Esophagus squamous epithelium (tissue), 5 donors: ENCODE measurements around the gene THY1. TPM values are rescaled to one million over a fixed set of nuclear protein-coding genes. Genes with fewer than 3 reads are reported as not detected.

Experiments
- DNase-seq: peaks from one replicate; lab custom pipeline; 2025; lab: John Stamatoyannopoulos, UW
- H3K27ac ChIP-seq, 4 donors: fragments of 200-600 bp; sonication (generic); one replicate each; pipeline ENCODE4 v1.5.1; 2016 to 2019; ENCODE audit warnings: mild to moderate bottlenecking in 1 of 4
- H3K27me3 ChIP-seq, 4 donors: fragments of 200-600 bp; sonication (generic); 1 replicate in 3 of 4; 2 replicates in 1 of 4; pipeline versions ENCODE4 v1.5.1 to v1.6.0; 2017 to 2021; ENCODE audit warnings: antibody characterized with exemption in 1 of 4
- H3K36me3 ChIP-seq, 3 donors: fragments of 200-600 bp; sonication (generic); one replicate each; pipeline ENCODE4 v1.5.1; 2016 to 2019
- H3K4me1 ChIP-seq, 3 donors: fragments of 200-600 bp; sonication (generic); one replicate each; pipeline ENCODE4 v1.5.1; 2017 to 2019
- H3K4me3 ChIP-seq, 4 donors: fragments of 200-600 bp; sonication (generic); 1 replicate in 3 of 4; 2 replicates in 1 of 4; pipeline ENCODE4 v1.5.1; 2016 to 2019; ENCODE audit warnings: mild to moderate bottlenecking in 2 of 4, moderate library complexity in 1 of 4
- H3K9me3 ChIP-seq, 3 donors: fragments of 200-600 bp; sonication (generic); one replicate each; pipeline ENCODE4 v1.5.1; 2016 to 2019
- POLR2A ChIP-seq, 4 donors: fragments of 450-650 bp; IDR thresholded peaks; one replicate each; pipeline ENCODE4 v1.6.1; 2017; ENCODE audit warnings: antibody characterized with exemption in 4 of 4, mild to moderate bottlenecking in 4 of 4, moderate library complexity in 3 of 4
- WGBS, 2 donors: methylation state at CpG; one replicate each; pipeline ENCODE4 v1.1.5; 2018; 5-methylcytosine and 5-hydroxymethylcytosine counted together
- intact Hi-C: fragments of 100-400 bp; cut with DNase I; formaldehyde crosslinking; loops from one replicate; pipeline ENCODE4 v1.15.0; 2022
- total RNA-seq, 4 donors: library from RNA; depleted of rRNA; stranded (reverse); fragments of >200 nt; gene quantifications; one replicate each; pipeline ENCODE4 v1.1.0, GENCODE V29; 2016
- TF ChIP-seq, protein P1 (sequence below), 6 experiments: fragments of 450-650 bp in 4 of 6; fragments of 200-600 bp in 2 of 6; sonication (generic) in 2 of 6; IDR thresholded peaks; one replicate each; pipeline ENCODE4 v1.5.1; 2016 to 2019; ENCODE audit warnings: antibody characterized with exemption in 6 of 6, mild to moderate bottlenecking in 4 of 6, moderate library complexity in 4 of 6
- donor health status: DM: yes; HTN: yes; CAD: no.

The THY1 gene
- 1 to 10 TPM in 3 of 4 donors, under 1 TPM in 1; 0.57 to 7.6 (median 2.9) TPM for total RNA-seq

DNA sequence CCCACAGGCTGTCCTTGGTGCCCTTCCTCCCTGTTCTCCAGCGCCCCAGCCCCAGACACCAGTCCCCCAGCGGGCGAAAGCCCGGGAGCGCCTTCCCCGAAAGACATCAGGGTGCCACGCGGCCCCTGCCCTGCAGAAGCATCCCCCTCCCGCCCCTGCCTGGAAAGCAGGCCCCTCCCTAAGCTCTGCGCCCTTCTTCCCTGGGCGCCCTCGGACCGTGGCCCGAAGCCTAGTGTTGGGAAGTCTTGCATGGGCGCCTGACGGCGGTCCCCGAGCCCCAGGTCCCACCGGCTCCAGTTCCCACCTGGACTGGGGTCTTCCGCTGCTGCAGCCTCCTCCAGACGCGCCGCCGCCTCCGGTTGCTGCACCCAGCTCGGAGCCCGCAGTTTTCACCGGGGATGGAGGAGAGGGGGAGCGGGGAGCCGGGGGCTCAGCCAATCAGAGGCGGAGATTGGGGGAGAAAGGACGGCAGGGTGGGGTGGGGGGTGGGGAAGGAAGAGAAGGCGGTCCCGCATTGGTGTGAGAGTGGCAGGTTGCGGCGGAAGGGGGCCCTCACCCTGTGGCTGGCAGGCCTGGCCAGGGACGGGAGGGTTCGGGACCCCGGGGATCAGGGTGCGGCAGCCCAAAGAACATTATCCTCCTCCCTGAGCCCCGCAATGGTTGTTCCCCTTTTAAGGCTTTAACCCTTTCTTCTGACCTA is at the start of gene THY1:
Gene THY1 (minus strand): TSS at position 364 of the 700 bp plus-strand sequence. CDS start 2,267 bp downstream, outside the sequence.
- intact Hi-C loops: no loop called here
- TF ChIP-seq POLR2A (IDR thresholded peaks at IDR 0.05): no peak
- TF ChIP-seq, protein P1, sequence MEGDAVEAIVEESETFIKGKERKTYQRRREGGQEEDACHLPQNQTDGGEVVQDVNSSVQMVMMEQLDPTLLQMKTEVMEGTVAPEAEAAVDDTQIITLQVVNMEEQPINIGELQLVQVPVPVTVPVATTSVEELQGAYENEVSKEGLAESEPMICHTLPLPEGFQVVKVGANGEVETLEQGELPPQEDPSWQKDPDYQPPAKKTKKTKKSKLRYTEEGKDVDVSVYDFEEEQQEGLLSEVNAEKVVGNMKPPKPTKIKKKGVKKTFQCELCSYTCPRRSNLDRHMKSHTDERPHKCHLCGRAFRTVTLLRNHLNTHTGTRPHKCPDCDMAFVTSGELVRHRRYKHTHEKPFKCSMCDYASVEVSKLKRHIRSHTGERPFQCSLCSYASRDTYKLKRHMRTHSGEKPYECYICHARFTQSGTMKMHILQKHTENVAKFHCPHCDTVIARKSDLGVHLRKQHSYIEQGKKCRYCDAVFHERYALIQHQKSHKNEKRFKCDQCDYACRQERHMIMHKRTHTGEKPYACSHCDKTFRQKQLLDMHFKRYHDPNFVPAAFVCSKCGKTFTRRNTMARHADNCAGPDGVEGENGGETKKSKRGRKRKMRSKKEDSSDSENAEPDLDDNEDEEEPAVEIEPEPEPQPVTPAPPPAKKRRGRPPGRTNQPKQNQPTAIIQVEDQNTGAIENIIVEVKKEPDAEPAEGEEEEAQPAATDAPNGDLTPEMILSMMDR (IDR thresholded peaks at IDR 0.05): no peak
- WGBS, 2 donors: 7 to 35% methylated on average over 6 to 12 of the region's 41 CpGs
- peak within 1 kb of the TSS; percentile 6 to 64 (median 46) for H3K4me3 ChIP-seq
- DNase-seq: no peak
- no peaks in the 10 kb centered on the region for H3K9me3 ChIP-seq
- peaks cover 6 to 68% (median 9%) of the 10 kb centered on the region in 4 donors for H3K27me3 ChIP-seq
- H3K4me1 ChIP-seq: peaks cover 10 to 36% (median 17%) of the 10 kb centered on the region in 3 donors
- peak within 1 kb of the TSS; percentile 16 to 73 (median 46) for H3K27ac ChIP-seq
- no peaks in the 10 kb centered on the region for H3K36me3 ChIP-seq

- WGBS, 2 donors: 81 to 82% methylated on average over 7 to 10 of the region's 10 CpGs
- peaks cover 0 to 9% (median 0%) of the 10 kb centered on the region in 3 donors for H3K9me3 ChIP-seq
- H3K27ac ChIP-seq: no peak overlapping the region
- no peaks in the 10 kb centered on the region for H3K36me3 ChIP-seq
- H3K4me1 ChIP-seq: peaks cover 16 to 33% (median 16%) of the 10 kb centered on the region in 3 donors
- no peaks in the 10 kb centered on the region for H3K27me3 ChIP-seq
- H3K4me3 ChIP-seq: no peak overlapping the region
- intact Hi-C loops: no loop called here
- no peak for DNase-seq
- TF ChIP-seq, protein P1 (IDR thresholded peaks at IDR 0.05): no peak
- no peak for TF ChIP-seq POLR2A (IDR thresholded peaks at IDR 0.05)
Measured at GRCh38 chr11:119472186-119472855, 49.3 kb upstream of the THY1 start.

DNA sequence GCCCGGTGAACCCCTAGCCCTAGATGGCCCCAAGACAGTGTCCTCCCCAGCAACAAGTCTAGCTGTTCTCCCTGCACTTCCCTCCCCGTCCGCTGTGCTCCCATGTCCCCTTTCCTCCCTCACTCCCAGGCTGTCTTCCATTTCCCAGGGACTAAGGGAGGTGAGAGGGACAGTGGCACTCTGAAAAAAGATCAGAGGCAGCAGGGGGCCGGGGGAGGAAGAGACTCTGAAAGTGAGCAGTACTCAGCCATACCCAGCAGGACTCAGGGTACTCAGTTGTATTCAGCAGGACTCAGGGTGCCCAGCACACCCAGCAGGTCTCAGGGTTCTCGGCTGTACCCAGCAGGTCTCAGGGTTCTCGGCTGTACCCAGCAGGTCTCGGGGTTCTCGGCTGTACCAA is 48.4 kb upstream of the THY1 start:
- Histone ChIP-seq H3K27ac (peak overlapping the region in 1 of 4 donors; percentile 74), H3K4me1 (peaks cover 16 to 33% (median 16%) of the 10 kb centered on the region in 3 donors), H3K4me3 (no peak overlapping the region), H3K27me3 (no peaks in the 10 kb centered on the region), H3K9me3 (peaks cover 0 to 10% (median 0%) of the 10 kb centered on the region in 3 donors), H3K36me3 (no peaks in the 10 kb centered on the region)
- WGBS, 2 donors: 84 to 88% methylated on average over 1 to 7 of the region's 8 CpGs
- TF ChIP-seq POLR2A (IDR thresholded peaks at IDR 0.05): no peak
- TF ChIP-seq, protein P1 (IDR thresholded peaks at IDR 0.05): no peak
- DNase-seq: no peak
- intact Hi-C loops: no loop called here

- peak overlapping the region; percentile 36 to 77 (median 69) for H3K27ac ChIP-seq
- whole genome bisulfite sequencing, 2 donors: 58 to 62% methylated on average over 5 to 7 of the region's 15 CpGs
- peaks cover 14 to 31% (median 15%) of the 10 kb centered on the region in 3 donors for H3K4me1 ChIP-seq
- no peak for TF ChIP-seq POLR2A (IDR thresholded peaks at IDR 0.05)
- TF ChIP-seq, protein P1 (IDR thresholded peaks at IDR 0.05): no peak
- H3K9me3 ChIP-seq: peaks cover 0 to 10% (median 0%) of the 10 kb centered on the region in 3 donors
- no peak overlapping the region for H3K4me3 ChIP-seq
- H3K27me3 ChIP-seq: no peaks in the 10 kb centered on the region
- intact Hi-C loops: no loop called here
- DNase-seq: no peak
- H3K36me3 ChIP-seq: no peaks in the 10 kb centered on the region
Measured at GRCh38 chr11:119470317-119471291, 47.6 kb upstream of the THY1 start.
